Loucy (cell line): ENCODE measurements around the gene ALDOA.

ENCODE experiments used
- H2AFZ ChIP-seq: fragments of 200-600 bp; sonication (generic); 2 replicates; pipeline ENCODE4 v1.6.0; 2016; ENCODE audit warnings: antibody characterized with exemption, mild to moderate bottlenecking, low read length, moderate library complexity
- H3F3A ChIP-seq: fragments of 200-600 bp; 2 replicates; pipeline ENCODE4 v1.6.0; 2016; ENCODE audit warnings: antibody characterized with exemption, low read depth, mild to moderate bottlenecking
- H3K27me3 ChIP-seq: fragments of 200-600 bp; sonication (generic); 2 replicates; pipeline ENCODE4 v1.6.1; 2014; ENCODE audit warnings: low read length, mild to moderate bottlenecking; ENCODE audit not compliant: insufficient read depth, poor library complexity, severe bottlenecking
- H3K36me3 ChIP-seq: fragments of 200-600 bp; sonication (generic); 2 replicates; pipeline ENCODE4 v1.6.1; 2016; ENCODE audit warnings: low read length; ENCODE audit not compliant: insufficient read depth
- H3K4me1 ChIP-seq: fragments of 200-600 bp; sonication (generic); 2 replicates; pipeline ENCODE4 v1.5.1; 2014; ENCODE audit warnings: low read length, mild to moderate bottlenecking; ENCODE audit not compliant: insufficient read depth, poor library complexity, severe bottlenecking
- H3K4me2 ChIP-seq: fragments of 200-600 bp; sonication (generic); 2 replicates; pipeline ENCODE4 v1.6.0; 2014; ENCODE audit warnings: antibody characterized with exemption, low read length, low read depth, mild to moderate bottlenecking; ENCODE audit not compliant: poor library complexity, severe bottlenecking
- H3K4me3 ChIP-seq: fragments of 200-600 bp; sonication (generic); 2 replicates; pipeline ENCODE4 v1.5.1; 2014; ENCODE audit warnings: low read length, mild to moderate bottlenecking, mixed read lengths; ENCODE audit not compliant: poor library complexity, severe bottlenecking
- H3K79me2 ChIP-seq: fragments of 200-600 bp; sonication (generic); 2 replicates; pipeline ENCODE4 v1.6.1; 2014; ENCODE audit warnings: low read length; ENCODE audit not compliant: insufficient read depth
- H3K9ac ChIP-seq: fragments of 200-600 bp; sonication (generic); 2 replicates; pipeline ENCODE4 v1.6.0; 2014; ENCODE audit warnings: mild to moderate bottlenecking, low read depth, low read length, moderate library complexity; ENCODE audit not compliant: poor library complexity, severe bottlenecking
- H3K9me2 ChIP-seq: fragments of 200-600 bp; sonication (generic); replicated peaks from 2 replicates; pipeline ENCODE4 v1.6.1; 2016; ENCODE audit warnings: low read depth, low read length, mixed read lengths
- H3K9me3 ChIP-seq: fragments of 200-600 bp; sonication (generic); 2 replicates; pipeline ENCODE4 v1.6.1; 2014; ENCODE audit warnings: mild to moderate bottlenecking, antibody characterized with exemption, low read length, low read depth; ENCODE audit not compliant: insufficient read depth
- H4K20me1 ChIP-seq: fragments of 200-600 bp; sonication (generic); 2 replicates; pipeline ENCODE4 v1.6.0; 2014; ENCODE audit warnings: antibody characterized with exemption, low read length, mild to moderate bottlenecking; ENCODE audit not compliant: insufficient read depth, poor library complexity, severe bottlenecking
- CTCF ChIP-seq: fragments of 200-600 bp; sonication (generic); conservative IDR thresholded peaks from 2 replicates; pipeline ENCODE4 v1.5.1; 2014; ENCODE audit warnings: mild to moderate bottlenecking, antibody characterized with exemption, low read length
- EZH2phosphoT487 ChIP-seq: fragments of 200-600 bp; IDR thresholded peaks from 2 replicates; pipeline ENCODE4 v1.6.1; 2018; ENCODE audit warnings: antibody characterized with exemption, mild to moderate bottlenecking, moderate library complexity, borderline replicate concordance

ALDOA gene

GRCh38 chr16:30030011-30030685 lies 35.4 kb upstream of the ALDOA start:
- Histone ChIP-seq H3K4me1 (peaks cover 12% of the 10 kb centered on the region), H3K36me3 (no peaks in the 10 kb centered on the region), H3K4me3 (no peak overlapping the region), H3K27me3 (no peaks in the 10 kb centered on the region), H3K9me2 (no peaks in the 10 kb centered on the region), H3K9ac (no peak overlapping the region), H4K20me1 (no peaks in the 10 kb centered on the region), H3K4me2 (no peak overlapping the region), H3K9me3 (no peaks in the 10 kb centered on the region), H2AFZ (no peak overlapping the region), H3K79me2 (no peaks in the 10 kb centered on the region), H3F3A (no peaks in the 10 kb centered on the region)
- TF ChIP-seq EZH2phosphoT487: no peak
- no peak for TF ChIP-seq CTCF

GRCh38 chr16:30030841-30031413 lies 34.6 kb upstream of the ALDOA start, which contains the start of gene TLCD3B:
TSS of gene TLCD3B (minus strand) at chr16:30031271. CDS start at chr16:30030527, 744 bp downstream.
- H2AFZ ChIP-seq: no peak within 1 kb of the TSS
- no peaks in the 10 kb centered on the region for H3K27me3 ChIP-seq
- H3K4me3 ChIP-seq: peak within 1 kb of the TSS; percentile 53
- TF ChIP-seq CTCF: no peak
- TF ChIP-seq EZH2phosphoT487: no peak
- peak within 1 kb of the TSS; percentile 24 for H3K9ac ChIP-seq
- peaks cover 12% of the 10 kb centered on the region for H3K4me1 ChIP-seq
- H3F3A ChIP-seq: no peaks in the 10 kb centered on the region
- no peaks in the 10 kb centered on the region for H4K20me1 ChIP-seq
- H3K9me3 ChIP-seq: no peaks in the 10 kb centered on the region
- H3K79me2 ChIP-seq: no peaks in the 10 kb centered on the region
- peak within 1 kb of the TSS; percentile 63 for H3K4me2 ChIP-seq
- H3K36me3 ChIP-seq: no peaks in the 10 kb centered on the region
- H3K9me2 ChIP-seq: no peaks in the 10 kb centered on the region

- Histone ChIP-seq H3K4me1 (peaks cover 12% of the 10 kb centered on the region), H3F3A (no peaks in the 10 kb centered on the region), H3K36me3 (no peaks in the 10 kb centered on the region), H2AFZ (no peak overlapping the region), H3K4me2 (peak overlapping the region; percentile 63), H3K4me3 (peak overlapping the region; percentile 53), H3K9ac (peak overlapping the region; percentile 24), H3K9me3 (no peaks in the 10 kb centered on the region), H3K79me2 (no peaks in the 10 kb centered on the region), H3K27me3 (no peaks in the 10 kb centered on the region), H4K20me1 (no peaks in the 10 kb centered on the region), H3K9me2 (no peaks in the 10 kb centered on the region)
- TF ChIP-seq CTCF (no peak), EZH2phosphoT487 (no peak)
These were observed 34.1 kb upstream of the ALDOA start for GRCh38 chr16:30031477-30031918.
